Ureter (tissue), 1 donor: ENCODE data around the gene C4BPB. TPM values are rescaled to one million over a fixed set of nuclear protein-coding genes. Genes with fewer than 3 reads are reported as not detected.

Experiments
- DNase-seq: peaks from one replicate; pipeline ENCODE4 v3.0.0-alpha.2; 2020; ENCODE audit warnings: low spot score
- total RNA-seq: library from RNA; stranded (reverse); gene quantifications from one replicate; pipeline ENCODE4 v1.2.4, GENCODE V29; 2023
- donor health status: DM: yes; HTN: yes; CAD: no.

C4BPB gene
- total RNA-seq, 1 donor from 2014 or later, result 0.34 TPM

GRCh38 chr1:207084701-207085180, 3.9 kb upstream of the C4BPB start:
- peak; percentile 55 for DNase-seq

GRCh38 chr1:207085887-207086286, 2.8 kb upstream of the C4BPB start:
- DNase-seq, result no peak

GRCh38 chr1:207088161-207088560, 499 bp upstream of the C4BPB start:
- no peak for DNase-seq

- no peak for DNase-seq
Observed at GRCh38 chr1:207089627-207090355, 1.1 kb downstream of the C4BPB start.

- DNase-seq, result no peak
Observed at GRCh38 chr1:207091200-207091908, 2.7 kb downstream of the C4BPB start.

GRCh38 chr1:207093944-207094343, 5.3 kb downstream of the C4BPB start:
- DNase-seq, result no peak

GRCh38 chr1:207097871-207098324, 9.2 kb downstream of the C4BPB start:
- DNase-seq, result no peak

- no peak for DNase-seq
Observed at GRCh38 chr1:207101720-207102119, 13.1 kb downstream of the C4BPB start.

- no peak for DNase-seq
Observed at GRCh38 chr1:207102146-207102545, 13.5 kb downstream of the C4BPB start.

- no peak for DNase-seq
Observed at GRCh38 chr1:207102659-207103058, 14.0 kb downstream of the C4BPB start.

GRCh38 chr1:207103892-207104373, 15.3 kb downstream of the C4BPB start, which contains the start of gene C4BPA:
Gene C4BPA (plus strand): TSS chr1:207104233. CDS start chr1:207113026, 8,793 bp downstream.
- DNase-seq, result no peak

- DNase-seq, result no peak
Observed at GRCh38 chr1:207109004-207109403, 20.3 kb downstream of the C4BPB start.

GRCh38 chr1:207112616-207113296, 24.1 kb downstream of the C4BPB start:
- no peak for DNase-seq

GRCh38 chr1:207115269-207115668, 26.6 kb downstream of the C4BPB start:
- DNase-seq, result no peak

GRCh38 chr1:207124389-207124788, 35.7 kb downstream of the C4BPB start:
- DNase-seq, result no peak

GRCh38 chr1:207128336-207128921, 39.8 kb downstream of the C4BPB start:
- DNase-seq, result no peak

GRCh38 chr1:207129053-207129452, 40.4 kb downstream of the C4BPB start:
- DNase-seq, result no peak

GRCh38 chr1:207130252-207131036, 41.8 kb downstream of the C4BPB start:
- no peak for DNase-seq

GRCh38 chr1:207131163-207131562, 42.5 kb downstream of the C4BPB start:
- no peak for DNase-seq

GRCh38 chr1:207134581-207134980, 45.9 kb downstream of the C4BPB start:
- DNase-seq, result no peak

GRCh38 chr1:207139616-207140015, 51.0 kb downstream of the C4BPB start:
- no peak for DNase-seq
